Fibroblast of villous mesenchyme (primary cell): ENCODE results near the gene ATP2A2. TPM values are rescaled to one million over a fixed set of nuclear protein-coding genes. Genes with fewer than 3 reads are reported as not detected.

Experiments used
- DNase-seq: peaks from one replicate; pipeline ENCODE4 v3.0.0-alpha.2; 2010; ENCODE audit warnings: low read depth
- H3K4me3 ChIP-seq: 2 replicates; pipeline ENCODE4 v1.5.1; 2011; ENCODE audit warnings: low read depth, mild to moderate bottlenecking, low read length
- total RNA-seq: library from RNA; depleted of rRNA; stranded (reverse); fragments of >200 nt; gene quantifications from 2 replicates; pipeline ENCODE4 v1.2.3, GENCODE V29; 2012
- TF ChIP-seq, protein P1 (sequence below): IDR thresholded peaks from 2 replicates; pipeline ENCODE4 v1.5.1; 2012; ENCODE audit warnings: low read depth, mild to moderate bottlenecking, low read length; ENCODE audit not compliant: insufficient read depth

ATP2A2 gene
- total RNA-seq, 1 donor, result 247 TPM

DNA sequence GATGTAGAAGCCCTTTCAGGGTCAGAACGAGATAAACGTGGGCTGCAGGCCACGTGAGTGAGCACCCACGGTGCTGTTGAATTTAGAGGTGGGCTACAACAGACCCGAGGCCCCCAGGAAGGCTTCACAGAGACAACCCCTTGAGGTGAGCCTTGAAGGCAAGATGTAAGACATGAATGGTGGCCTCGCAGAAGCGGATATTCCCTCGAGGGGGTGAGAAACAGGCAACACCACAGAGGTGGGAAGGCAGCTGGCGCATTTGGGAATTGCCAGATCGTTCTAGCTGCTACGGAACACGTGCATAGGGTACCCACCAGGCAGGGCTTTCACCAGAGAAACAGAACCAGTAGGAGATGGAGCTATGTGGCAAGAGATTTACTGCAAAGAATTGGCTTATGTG is 22.6 kb upstream of the ATP2A2 start:
- no peak for DNase-seq
- no peak overlapping the region for H3K4me3 ChIP-seq
- TF ChIP-seq, protein P1, sequence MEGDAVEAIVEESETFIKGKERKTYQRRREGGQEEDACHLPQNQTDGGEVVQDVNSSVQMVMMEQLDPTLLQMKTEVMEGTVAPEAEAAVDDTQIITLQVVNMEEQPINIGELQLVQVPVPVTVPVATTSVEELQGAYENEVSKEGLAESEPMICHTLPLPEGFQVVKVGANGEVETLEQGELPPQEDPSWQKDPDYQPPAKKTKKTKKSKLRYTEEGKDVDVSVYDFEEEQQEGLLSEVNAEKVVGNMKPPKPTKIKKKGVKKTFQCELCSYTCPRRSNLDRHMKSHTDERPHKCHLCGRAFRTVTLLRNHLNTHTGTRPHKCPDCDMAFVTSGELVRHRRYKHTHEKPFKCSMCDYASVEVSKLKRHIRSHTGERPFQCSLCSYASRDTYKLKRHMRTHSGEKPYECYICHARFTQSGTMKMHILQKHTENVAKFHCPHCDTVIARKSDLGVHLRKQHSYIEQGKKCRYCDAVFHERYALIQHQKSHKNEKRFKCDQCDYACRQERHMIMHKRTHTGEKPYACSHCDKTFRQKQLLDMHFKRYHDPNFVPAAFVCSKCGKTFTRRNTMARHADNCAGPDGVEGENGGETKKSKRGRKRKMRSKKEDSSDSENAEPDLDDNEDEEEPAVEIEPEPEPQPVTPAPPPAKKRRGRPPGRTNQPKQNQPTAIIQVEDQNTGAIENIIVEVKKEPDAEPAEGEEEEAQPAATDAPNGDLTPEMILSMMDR, result no peak

DNA sequence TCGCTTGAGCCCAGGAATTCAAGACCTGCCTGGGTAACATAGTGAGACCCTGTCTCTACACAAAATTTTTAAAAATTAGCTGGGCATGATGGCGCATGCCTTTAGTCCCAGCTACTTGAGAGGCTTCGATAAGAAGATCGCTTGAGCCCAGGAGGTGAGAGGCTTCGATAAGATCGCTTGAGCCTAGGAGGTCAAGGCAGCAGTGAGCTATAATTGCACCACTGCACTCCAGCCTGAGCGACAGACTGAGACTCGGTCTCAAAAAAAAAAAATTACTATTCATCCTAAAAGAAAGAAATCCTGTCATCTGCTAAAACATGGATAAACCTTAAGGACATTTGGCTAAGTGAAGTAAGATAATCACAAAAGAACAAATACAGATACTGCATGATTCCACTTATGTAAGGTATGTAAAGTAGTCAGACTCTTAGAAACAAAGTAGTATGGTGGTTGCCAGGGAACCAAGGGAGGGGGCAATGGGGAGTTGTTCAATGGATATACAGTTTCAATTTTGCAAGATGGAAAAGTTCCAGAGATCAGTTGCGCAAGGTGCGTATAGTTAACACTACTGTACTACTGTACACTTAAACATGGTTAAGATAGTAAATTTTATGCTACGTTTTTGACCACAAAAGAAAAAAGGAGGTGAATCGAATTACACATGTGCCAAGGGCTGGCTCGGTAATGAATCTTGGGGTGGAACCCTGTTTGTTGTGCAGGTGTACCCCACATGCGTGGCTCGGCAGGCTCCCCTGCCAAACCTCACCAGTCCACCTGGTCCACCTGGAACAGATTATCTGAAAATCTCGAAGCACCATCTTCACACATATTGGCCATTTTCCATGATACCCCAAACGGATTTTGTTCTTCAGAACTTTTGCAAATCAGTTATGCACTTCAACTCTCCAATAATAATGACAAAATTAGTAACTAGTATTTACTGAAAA is 18.3 kb upstream of the ATP2A2 start:
- TF ChIP-seq, protein P1, result no peak
- DNase-seq, result peak; percentile 87

DNA sequence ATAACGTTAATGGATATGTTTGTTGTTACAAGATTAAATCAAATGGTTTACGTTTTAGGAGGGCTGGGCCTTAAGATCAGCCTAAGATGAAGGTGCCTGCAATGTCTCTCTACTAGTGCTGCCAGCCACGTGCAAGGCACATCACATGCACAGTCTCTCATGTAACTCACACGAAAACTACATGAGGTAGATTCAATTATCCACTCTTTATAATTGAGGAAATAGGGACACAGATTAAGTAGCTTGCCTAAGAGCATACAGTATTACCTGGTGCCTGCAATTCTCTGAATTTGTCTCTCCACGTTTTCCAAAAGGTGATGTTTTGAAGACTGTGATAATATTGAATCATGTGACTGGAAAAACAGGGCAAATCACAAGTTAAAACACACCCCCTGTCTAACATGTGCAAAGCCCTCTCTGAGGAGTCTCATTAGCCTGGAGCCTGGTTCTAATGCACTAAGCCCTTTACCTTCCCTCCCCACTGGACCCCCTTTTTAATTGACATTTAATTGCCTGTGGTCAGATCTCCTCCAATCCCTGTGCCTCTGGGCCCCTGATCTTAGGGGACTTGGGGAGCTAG is 14.6 kb upstream of the ATP2A2 start:
- DNase-seq, result no peak
- H3K4me3 ChIP-seq, result no peak overlapping the region
- TF ChIP-seq, protein P1, result no peak

More for the DNA sequence above, 18.3 kb upstream of the ATP2A2 start:
- no peak overlapping the region for H3K4me3 ChIP-seq

DNA sequence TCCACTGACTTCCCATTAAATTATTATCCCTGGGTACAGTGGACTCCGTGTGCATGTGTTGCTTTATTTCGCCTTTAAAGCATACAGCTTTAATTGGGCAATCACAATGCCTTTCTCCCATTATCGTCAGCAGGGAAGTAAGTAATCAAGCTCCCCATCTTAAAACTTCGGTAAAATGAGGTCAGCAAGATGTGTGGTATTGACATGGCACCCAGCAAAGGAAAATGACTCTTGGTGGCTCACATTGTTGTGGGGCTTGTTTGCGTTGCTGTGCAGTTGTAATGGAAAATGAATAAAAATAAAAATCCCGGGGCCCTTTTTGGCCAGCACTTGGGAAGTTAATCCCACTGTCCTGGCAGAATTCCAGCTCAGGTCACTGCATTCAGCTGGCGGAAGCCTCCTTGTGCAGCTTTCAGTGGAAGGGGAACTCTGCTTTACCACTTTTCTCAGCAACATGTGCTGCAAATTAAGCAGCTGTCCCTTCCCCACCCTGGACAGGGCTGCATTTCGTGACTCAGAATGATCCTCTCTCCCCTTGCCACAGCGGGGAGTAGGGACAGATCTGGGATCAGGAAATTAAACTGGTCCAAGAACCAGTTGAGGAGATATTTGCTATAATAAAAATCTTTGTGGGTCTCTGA is 13.9 kb upstream of the ATP2A2 start:
- TF ChIP-seq, protein P1, result no peak
- DNase-seq, result peak; percentile 88
- H3K4me3 ChIP-seq, result no peak overlapping the region

DNA sequence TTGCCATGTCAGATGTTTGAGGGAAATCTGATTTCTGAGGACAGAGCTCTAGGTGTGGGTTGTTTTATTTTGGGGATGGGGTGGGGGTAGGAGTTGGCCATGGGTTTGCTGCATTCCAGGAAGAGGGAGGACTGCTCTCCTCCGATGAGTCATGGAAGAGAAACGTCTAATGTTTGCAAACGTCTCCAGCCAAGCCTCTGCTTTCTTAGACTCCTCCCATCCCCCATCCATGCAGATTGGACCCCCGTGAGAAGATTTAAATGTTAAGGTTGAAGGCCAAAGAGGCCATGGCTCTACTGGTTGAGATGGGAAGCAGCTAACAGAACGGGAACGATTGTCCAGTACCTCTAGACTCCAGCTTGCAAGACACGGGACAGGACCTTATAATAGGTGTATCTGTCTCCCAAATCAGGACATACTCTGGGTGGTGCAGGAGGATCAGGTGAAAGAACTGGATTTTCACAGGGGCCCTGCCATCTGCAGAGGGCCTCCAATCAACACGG is 11.4 kb upstream of the ATP2A2 start:
- no peak overlapping the region for H3K4me3 ChIP-seq
- peak; percentile 83 for DNase-seq
- TF ChIP-seq, protein P1, result no peak

DNA sequence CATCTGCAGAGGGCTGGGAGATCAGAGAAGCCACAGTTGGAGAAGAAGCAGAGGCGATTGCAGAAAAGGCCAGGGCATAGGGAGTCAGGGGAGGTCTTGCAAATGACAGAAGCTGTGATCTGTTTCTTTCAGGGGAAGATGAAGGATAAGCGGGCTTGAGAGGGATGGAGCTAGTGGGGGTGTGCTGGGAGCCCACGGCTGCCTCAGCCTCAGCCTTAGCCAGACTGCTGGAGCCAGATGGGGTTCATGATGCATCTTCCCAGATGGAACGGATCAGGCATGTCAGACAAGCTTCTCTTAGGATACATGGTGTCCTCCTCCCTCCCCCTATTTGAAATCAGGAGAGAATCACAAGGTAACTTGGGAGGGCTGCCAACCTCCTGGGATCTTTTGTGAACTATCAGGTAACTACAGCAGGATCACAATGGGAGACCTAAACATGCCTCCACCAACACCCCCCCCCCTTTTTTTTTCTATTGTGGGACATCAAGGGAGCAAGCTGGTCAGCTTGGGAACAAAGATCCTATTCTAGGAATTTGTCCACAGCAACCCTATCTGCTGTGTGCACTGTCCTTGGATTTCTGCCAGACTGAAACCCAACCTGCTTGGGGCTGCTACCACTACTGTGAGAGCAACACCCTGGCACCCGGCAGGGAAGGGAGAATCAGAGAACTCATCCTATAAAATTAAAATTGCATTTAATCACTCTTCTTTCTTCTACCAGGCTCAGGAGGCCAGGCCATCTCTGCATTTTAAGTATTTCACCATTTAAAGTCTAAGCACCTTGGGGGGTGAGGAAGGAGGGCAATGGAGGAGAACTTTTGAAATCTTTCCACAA is 10.7 kb upstream of the ATP2A2 start:
- TF ChIP-seq, protein P1, result no peak
- H3K4me3 ChIP-seq, result no peak overlapping the region
- peak; percentile 85 for DNase-seq
